DND-41 (cell line): ENCODE measurements around the gene MBOAT7.
A peak's percentile ranks its signal among the peaks of the same experiment; 100 is the strongest.

Experiments used
- ATAC-seq: fragments of 200-7000 bp; cut with Tn5 transposase; 3 replicates; pipeline ENCODE4 v1.9.1; 2021; ENCODE audit warnings: low read depth; ENCODE audit not compliant: insufficient read depth
- DNase-seq: peaks from one replicate; pipeline ENCODE4 v3.0.0-alpha.2; 2020
- H2AFZ ChIP-seq: 2 replicates; pipeline ENCODE4 v1.6.0; 2012; ENCODE audit warnings: low read depth, low read length
- H3K27ac ChIP-seq: 2 replicates; pipeline ENCODE4 v1.5.1; 2012; ENCODE audit warnings: low read length, inconsistent platforms
- H3K27me3 ChIP-seq: fragments of 200-600 bp; sonication (generic); 2 replicates; pipeline ENCODE4 v1.6.0; 2012; ENCODE audit warnings: low read length, mild to moderate bottlenecking, inconsistent platforms; ENCODE audit not compliant: insufficient read depth, poor library complexity
- H3K36me3 ChIP-seq: 2 replicates; pipeline ENCODE4 v1.5.1; 2012; ENCODE audit warnings: low read length, inconsistent platforms; ENCODE audit not compliant: insufficient read depth
- H3K4me1 ChIP-seq: 2 replicates; pipeline ENCODE4 v1.5.1; 2012; ENCODE audit warnings: mild to moderate bottlenecking, low read length; ENCODE audit not compliant: insufficient read depth
- H3K4me2 ChIP-seq: 2 replicates; pipeline ENCODE4 v1.6.0; 2012; ENCODE audit warnings: mild to moderate bottlenecking, moderate library complexity, low read length, inconsistent platforms; ENCODE audit not compliant: insufficient read depth
- H3K4me3 ChIP-seq, 2 experiments: fragments of 200-600 bp in 1 of 2; shearing (Covaris generic) in 1 of 2; 2 replicates each; pipeline ENCODE4 v1.5.1; 2012 to 2016; ENCODE audit warnings: inconsistent platforms in 2 of 2, low read length in 2 of 2, mild to moderate bottlenecking in 2 of 2, low read depth in 1 of 2, moderate library complexity in 1 of 2
- H3K79me2 ChIP-seq: 2 replicates; pipeline ENCODE4 v1.6.0; 2012; ENCODE audit warnings: low read length, inconsistent platforms; ENCODE audit not compliant: insufficient read depth
- H3K9ac ChIP-seq: 2 replicates; pipeline ENCODE4 v1.6.0; 2012; ENCODE audit warnings: low read depth, mild to moderate bottlenecking, inconsistent platforms, low read length, moderate library complexity
- H3K9me3 ChIP-seq: 2 replicates; pipeline ENCODE4 v1.5.1; 2012; ENCODE audit warnings: low read length, moderate library complexity, mild to moderate bottlenecking, inconsistent platforms; ENCODE audit not compliant: insufficient read depth, severe bottlenecking
- H4K20me1 ChIP-seq: 2 replicates; pipeline ENCODE4 v1.6.0; 2012; ENCODE audit warnings: low read length; ENCODE audit not compliant: insufficient read depth
- EZH2 ChIP-seq: IDR thresholded peaks from 3 replicates; pipeline ENCODE4 v1.6.1; 2012; ENCODE audit warnings: borderline replicate concordance, low read depth, mild to moderate bottlenecking, moderate library complexity, low read length, inconsistent platforms; ENCODE audit not compliant: severe bottlenecking
- TF ChIP-seq, protein P1 (sequence below): IDR thresholded peaks from 2 replicates; pipeline ENCODE4 v1.5.1; 2012; ENCODE audit warnings: borderline replicate concordance, low read length, moderate library complexity, mild to moderate bottlenecking; ENCODE audit not compliant: poor library complexity, severe bottlenecking; ENCODE audit errors: extremely low read depth

MBOAT7 gene

DNA sequence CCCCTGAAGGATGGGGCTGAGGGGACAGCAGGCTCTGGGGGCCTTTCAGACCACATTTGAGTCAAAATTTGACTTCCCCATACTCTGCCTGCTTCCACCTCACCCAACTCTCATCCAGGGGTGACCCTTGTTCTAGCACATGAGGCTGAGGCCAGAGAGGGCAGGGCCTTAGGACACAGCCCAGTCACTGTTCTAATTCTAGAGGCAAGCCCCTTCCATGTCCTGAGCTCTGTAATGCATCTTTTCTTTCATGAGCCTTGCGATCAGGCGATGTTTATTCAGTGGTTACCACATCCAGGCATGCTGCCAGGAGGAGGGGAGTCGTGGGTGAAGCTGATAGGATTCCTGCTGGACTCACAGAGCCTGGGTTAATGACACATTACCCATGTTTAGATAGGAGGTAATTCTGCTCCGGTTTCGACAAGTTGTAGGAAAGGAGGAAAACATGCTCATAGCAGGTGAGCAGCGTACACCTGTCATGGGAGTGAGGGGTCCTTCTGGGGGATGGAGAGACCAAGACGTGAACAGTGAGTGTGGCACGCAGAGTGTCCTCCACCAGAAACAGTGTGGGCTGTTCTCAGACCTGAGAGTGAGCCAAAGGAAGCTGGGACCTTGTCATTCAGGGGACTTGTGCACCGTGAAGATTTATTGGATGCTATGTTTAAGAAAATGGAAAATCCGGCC is 20.6 kb upstream of the MBOAT7 start:
- DNase-seq (peak; percentile 36), ATAC-seq (peak; percentile 23; the same call in 2 of the 3 replicates)
- H3K9ac ChIP-seq: no peak overlapping the region
- H3K4me3 ChIP-seq: no peak overlapping the region
- peaks cover 59% of the 10 kb centered on the region for H3K36me3 ChIP-seq
- H3K79me2 ChIP-seq: peaks cover 43% of the 10 kb centered on the region
- peaks cover 17% of the 10 kb centered on the region for H3K4me1 ChIP-seq
- no peaks in the 10 kb centered on the region for H3K9me3 ChIP-seq
- H3K4me2 ChIP-seq: no peak overlapping the region
- peaks cover 65% of the 10 kb centered on the region for H4K20me1 ChIP-seq
- TF ChIP-seq, protein P1, sequence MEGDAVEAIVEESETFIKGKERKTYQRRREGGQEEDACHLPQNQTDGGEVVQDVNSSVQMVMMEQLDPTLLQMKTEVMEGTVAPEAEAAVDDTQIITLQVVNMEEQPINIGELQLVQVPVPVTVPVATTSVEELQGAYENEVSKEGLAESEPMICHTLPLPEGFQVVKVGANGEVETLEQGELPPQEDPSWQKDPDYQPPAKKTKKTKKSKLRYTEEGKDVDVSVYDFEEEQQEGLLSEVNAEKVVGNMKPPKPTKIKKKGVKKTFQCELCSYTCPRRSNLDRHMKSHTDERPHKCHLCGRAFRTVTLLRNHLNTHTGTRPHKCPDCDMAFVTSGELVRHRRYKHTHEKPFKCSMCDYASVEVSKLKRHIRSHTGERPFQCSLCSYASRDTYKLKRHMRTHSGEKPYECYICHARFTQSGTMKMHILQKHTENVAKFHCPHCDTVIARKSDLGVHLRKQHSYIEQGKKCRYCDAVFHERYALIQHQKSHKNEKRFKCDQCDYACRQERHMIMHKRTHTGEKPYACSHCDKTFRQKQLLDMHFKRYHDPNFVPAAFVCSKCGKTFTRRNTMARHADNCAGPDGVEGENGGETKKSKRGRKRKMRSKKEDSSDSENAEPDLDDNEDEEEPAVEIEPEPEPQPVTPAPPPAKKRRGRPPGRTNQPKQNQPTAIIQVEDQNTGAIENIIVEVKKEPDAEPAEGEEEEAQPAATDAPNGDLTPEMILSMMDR: no peak
- no peaks in the 10 kb centered on the region for H3K27me3 ChIP-seq
- no peak overlapping the region for H2AFZ ChIP-seq
- no peak overlapping the region for H3K27ac ChIP-seq

DNA sequence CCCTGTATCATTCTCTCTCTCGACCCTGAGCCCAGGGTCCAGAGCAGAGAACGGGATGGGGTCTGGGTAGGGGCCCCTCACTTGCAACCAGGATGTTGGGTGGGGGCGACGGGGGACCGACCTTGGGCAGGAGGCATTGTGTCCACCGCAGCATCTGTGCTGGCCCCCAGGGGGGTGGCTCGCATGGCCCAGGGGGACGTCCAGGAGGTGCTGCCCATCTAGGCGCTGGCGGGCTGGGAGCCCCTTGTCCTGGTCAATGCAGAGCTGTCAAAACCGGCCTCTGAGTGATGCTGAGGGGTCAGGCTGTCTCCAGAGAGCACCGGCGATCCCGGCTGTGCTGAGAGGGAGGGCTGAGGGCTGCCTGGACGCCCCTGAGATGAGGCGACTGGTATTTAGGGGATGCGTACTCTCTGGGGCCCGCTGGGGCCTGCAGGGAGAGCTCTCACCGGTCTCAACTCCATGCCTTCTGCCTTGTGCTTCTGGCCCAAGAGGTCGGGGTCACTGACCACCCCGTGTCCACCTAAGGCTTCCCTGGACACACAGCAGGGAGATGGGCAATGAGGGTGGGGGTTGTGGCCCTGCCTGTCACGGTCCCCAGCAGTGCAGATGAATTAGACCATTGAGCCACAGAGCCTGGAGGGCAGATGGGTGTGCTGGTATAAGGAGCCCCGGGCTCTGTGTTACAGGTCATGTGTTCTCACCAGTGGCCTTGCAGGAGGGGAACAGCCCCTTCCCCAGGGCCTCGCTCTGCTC is 19.9 kb upstream of the MBOAT7 start:
- Histone ChIP-seq H3K79me2 (peaks cover 51% of the 10 kb centered on the region), H2AFZ (no peak overlapping the region), H3K27me3 (no peaks in the 10 kb centered on the region), H3K36me3 (peaks cover 66% of the 10 kb centered on the region), H3K9ac (no peak overlapping the region), H3K4me1 (peaks cover 24% of the 10 kb centered on the region), H3K4me2 (no peak overlapping the region), H3K27ac (no peak overlapping the region), H3K4me3 (no peak overlapping the region), H3K9me3 (no peaks in the 10 kb centered on the region), H4K20me1 (peaks cover 72% of the 10 kb centered on the region)
- ATAC-seq (peak; percentile 32), DNase-seq (no peak)
- TF ChIP-seq, protein P1: no peak
- no peak for TF ChIP-seq EZH2

DNA sequence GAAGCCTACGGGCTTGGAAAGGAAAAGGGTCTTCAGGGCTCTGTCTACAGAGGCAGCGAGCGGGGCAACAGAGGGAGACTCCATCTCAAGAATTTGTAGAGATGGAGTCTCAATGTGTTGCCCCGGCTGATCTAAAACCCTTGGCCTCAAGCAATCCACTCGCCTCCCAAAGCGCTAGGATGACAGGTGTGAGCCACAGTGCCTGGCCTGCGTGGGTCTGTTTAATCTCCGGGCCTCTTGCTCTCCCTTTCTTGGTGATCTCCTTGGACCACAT is 19.3 kb upstream of the MBOAT7 start:
- H3K9ac ChIP-seq: no peak overlapping the region
- peaks cover 28% of the 10 kb centered on the region for H3K4me1 ChIP-seq
- H2AFZ ChIP-seq: no peak overlapping the region
- peak; percentile 28 for ATAC-seq
- no peaks in the 10 kb centered on the region for H3K9me3 ChIP-seq
- H3K27ac ChIP-seq: no peak overlapping the region
- no peak overlapping the region for H3K4me3 ChIP-seq
- H3K4me2 ChIP-seq: no peak overlapping the region
- TF ChIP-seq EZH2: no peak
- TF ChIP-seq, protein P1: no peak
- no peaks in the 10 kb centered on the region for H3K27me3 ChIP-seq
- no peak for DNase-seq
- H3K36me3 ChIP-seq: peaks cover 71% of the 10 kb centered on the region
- H3K79me2 ChIP-seq: peaks cover 56% of the 10 kb centered on the region
- H4K20me1 ChIP-seq: peaks cover 78% of the 10 kb centered on the region
